K562 (cell line): ENCODE results near the gene PPP1R12B. TPM values are rescaled to one million over a fixed set of nuclear protein-coding genes. Genes with fewer than 3 reads are reported as not detected.

ENCODE experiments used
- ARID1B ChIP-seq: fragments of 450-650 bp; IDR thresholded peaks from 2 replicates; pipeline ENCODE4 v1.6.1; 2016; ENCODE audit warnings: antibody characterized with exemption, mild to moderate bottlenecking, inconsistent platforms
- BRD9 ChIP-seq: fragments of 450-650 bp; IDR thresholded peaks from 2 replicates; pipeline ENCODE4 v1.6.1; 2018; ENCODE audit warnings: low read depth; ENCODE audit not compliant: partially characterized antibody
- CBFA2T3 ChIP-seq: fragments of 450-650 bp; IDR thresholded peaks from 2 replicates; pipeline ENCODE4 v1.6.1; 2017
- CREB1 ChIP-seq, 2 experiments: sonication (generic) in 1 of 2; formaldehyde crosslinking in 1 of 2; IDR thresholded peaks; 2 replicates each; pipeline versions ENCODE4 v1.6.1 to v1.8.0; 2012 to 2022; ENCODE audit warnings: inconsistent platforms in 1 of 2, mild to moderate bottlenecking in 1 of 2, missing genetic modification reagents in 1 of 2, moderate library complexity in 1 of 2
- GTF2E2 ChIP-seq: fragments of 200-800 bp; sonication (Bioruptor generic); IDR thresholded peaks from 2 replicates; pipeline ENCODE4 v1.6.1; 2016; ENCODE audit warnings: missing genetic modification characterization, missing compliant biosample characterization
- HMGN3 ChIP-seq: IDR thresholded peaks from 2 replicates; pipeline ENCODE4 v1.6.1; 2011; ENCODE audit warnings: borderline replicate concordance, low read depth, mild to moderate bottlenecking, mixed read lengths, low read length; ENCODE audit not compliant: insufficient read length; ENCODE audit errors: extremely low read depth
- LCOR ChIP-seq: sonication (generic); formaldehyde crosslinking; IDR thresholded peaks from 2 replicates; pipeline ENCODE4 v1.8.0; 2022; ENCODE audit warnings: mild to moderate bottlenecking, missing genetic modification reagents
- MLLT1 ChIP-seq, 2 experiments: fragments of 450-650 bp; IDR thresholded peaks; 2 replicates each; pipeline ENCODE4 v1.6.1; 2016
- MTA3 ChIP-seq: fragments of 450-650 bp; formaldehyde crosslinking; IDR thresholded peaks from 2 replicates; pipeline ENCODE4 v1.6.1; 2017; ENCODE audit warnings: mild to moderate bottlenecking, borderline replicate concordance
- PHB2 ChIP-seq: fragments of 450-650 bp; IDR thresholded peaks from 2 replicates; pipeline ENCODE4 v1.6.1; 2017; ENCODE audit warnings: low read depth
- SMARCA4 ChIP-seq: fragments of 450-650 bp; IDR thresholded peaks from 2 replicates; pipeline ENCODE4 v1.6.1; 2016
- SPI1 ChIP-seq: IDR thresholded peaks from 2 replicates; pipeline ENCODE4 v1.6.1; 2011; ENCODE audit warnings: low read depth, low read length, control low read depth, borderline replicate concordance
- TEAD2 ChIP-seq: fragments of 450-650 bp; IDR thresholded peaks from 2 replicates; pipeline ENCODE4 v1.6.1; 2016; ENCODE audit warnings: missing genetic modification characterization, control low read depth, missing compliant biosample characterization
- TRIM24 ChIP-seq, 2 experiments: fragments of 450-650 bp; IDR thresholded peaks; 2 replicates each; pipeline ENCODE4 v1.6.1; 2016
- VEZF1 ChIP-seq: fragments of 200-800 bp; sonication (Bioruptor generic); IDR thresholded peaks from 2 replicates; pipeline ENCODE4 v1.6.1; 2017; ENCODE audit warnings: missing genetic modification characterization, missing compliant biosample characterization
- ZMIZ1 ChIP-seq, 2 experiments: fragments of 150-350 bp in 1 of 2; IDR thresholded peaks; 2 replicates each; pipeline ENCODE4 v1.6.1; 2012 to 2016; ENCODE audit warnings: low read depth in 2 of 2, low read length in 2 of 2, mild to moderate bottlenecking in 1 of 2, moderate library complexity in 1 of 2
- ZNF592 ChIP-seq: fragments of 450-650 bp; IDR thresholded peaks from 2 replicates; pipeline ENCODE4 v1.6.1; 2017; ENCODE audit warnings: antibody characterized with exemption, mild to moderate bottlenecking
- ZNF785 ChIP-seq: fragments of 250-450 bp; sonication (Bioruptor Pico); IDR thresholded peaks from 2 replicates; pipeline ENCODE4 v1.4.0; 2020; ENCODE audit warnings: mild to moderate bottlenecking
- polyA plus RNA-seq, 8 experiments: library from polyadenylated mRNA; depleted of rRNA in 4 of 8; stranded (reverse) in 5 of 8; unstranded in 3 of 8; fragments of >200 nt; fragmentation: Nextera tagmentation in 2 of 8; fragmentation: Illumina TruSeq in 1 of 8; extraction: Ambion mirVana in 2 of 8; extraction: Trizol in 1 of 8; gene quantifications; 2 replicates each; pipeline versions ENCODE4 v1.2.1 to v1.2.3, GENCODE V29; 2011 to 2014; ENCODE audit warnings: inconsistent platforms in 1 of 8, missing spikeins in 1 of 8
- total RNA-seq, 7 experiments: library from RNA; depleted of rRNA in 6 of 7; stranded (reverse); fragments of >200 nt in 6 of 7; fragmentation: Illumina TruSeq in 2 of 7; extraction: Trizol in 2 of 7; gene quantifications; 2 replicates each; pipeline versions ENCODE4 v1.2.1 to v1.2.3, GENCODE V29; 2011 to 2021; ENCODE audit warnings: low replicate concordance in 1 of 7

Gene PPP1R12B
- total and polyA plus RNA-seq, 9 of the 15 experiments (the other 6 are each of a cell fraction or from before 2014, with no cell fraction given), result 0.73 to 16.9 (median 13.6) TPM

- TF ChIP-seq ZNF592 (peak; percentile 38; the same call in 1 of the 2 replicates), PHB2 (peak; percentile 56; the same call in 1 of the 2 replicates), SPI1 (peak; percentile 95), MTA3 (peak; percentile 81; the same call in 1 of the 2 replicates), SMARCA4 (peak; percentile 99), CREB1 (IDR thresholded peaks at IDR 0.05) (peak; percentile 81), CREB1 (CRISPR knock-in tag; IDR thresholded peaks at IDR 0.05) (peak; percentile 60; the same call in 1 of the 2 replicates), ZNF785 (CRISPR knock-in tag) (no peak), ZMIZ1 (IDR thresholded peaks at IDR 0.05; ENCODE audit: low read depth in 2 of 2, low read length in 2 of 2) (peak in 1 of 2 experiments; percentile 79; a peak in 2 of 4 replicates), BRD9 (peak; percentile 91), TEAD2 (tag) (peak; percentile 81; the same call in 1 of the 2 replicates), TRIM24 (IDR thresholded peaks at IDR 0.05) (peak; percentile 87 to 92), CBFA2T3 (peak; percentile 95), HMGN3 (peak; percentile 37), GTF2E2 (tag) (no peak), LCOR (CRISPR knock-in tag) (peak; percentile 86), ARID1B (peak; percentile 98), VEZF1 (0 out of 2 replicates have a peak, but pooled peaks have one; percentile 6), MLLT1 (IDR thresholded peaks at IDR 0.05) (peak in 1 of 2 experiments; percentile 89; a peak in 2 of 4 replicates)
Observed at GRCh38 chr1:202553560-202554038, 205.1 kb downstream of the PPP1R12B start (continued).
